ENCODE measurements around the gene SLC27A2.

SLC27A2 gene

GRCh38 chr15:50228866-50229265 is 46.9 kb downstream of the SLC27A2 start:
- no peak for DNase-seq
- in situ Hi-C loops (cut with MboI; ENCODE audit: low pct_unique_long_range_greater_than_20kb, low sequenced_read_pairs): no loop called here

- DNase-seq: no peak
- in situ Hi-C loops (cut with MboI; ENCODE audit: low pct_unique_long_range_greater_than_20kb, low sequenced_read_pairs): no loop called here
Observed at GRCh38 chr15:50229336-50229735, 47.3 kb downstream of the SLC27A2 start.

- DNase-seq: no peak
- in situ Hi-C loops (cut with MboI; ENCODE audit: low pct_unique_long_range_greater_than_20kb, low sequenced_read_pairs): no loop called here
Observed at GRCh38 chr15:50231761-50232160, 49.8 kb downstream of the SLC27A2 start.

- in situ Hi-C loops (cut with MboI; ENCODE audit: low pct_unique_long_range_greater_than_20kb, low sequenced_read_pairs): no loop called here
- no peak for DNase-seq
Observed at GRCh38 chr15:50232791-50233190, 50.8 kb downstream of the SLC27A2 start.

GRCh38 chr15:50233192-50233736 is 51.3 kb downstream of the SLC27A2 start:
- no peak for DNase-seq
- in situ Hi-C loops (cut with MboI; ENCODE audit: low pct_unique_long_range_greater_than_20kb, low sequenced_read_pairs): no loop called here

- in situ Hi-C loops (cut with MboI; ENCODE audit: low pct_unique_long_range_greater_than_20kb, low sequenced_read_pairs): no loop called here
- DNase-seq: no peak
Observed at GRCh38 chr15:50234764-50235163, 52.8 kb downstream of the SLC27A2 start.

GRCh38 chr15:50235794-50236193 is 53.8 kb downstream of the SLC27A2 start:
- in situ Hi-C loops (cut with MboI; ENCODE audit: low pct_unique_long_range_greater_than_20kb, low sequenced_read_pairs): no loop called here
- DNase-seq: no peak

- in situ Hi-C loops (cut with MboI; ENCODE audit: low pct_unique_long_range_greater_than_20kb, low sequenced_read_pairs): no loop called here
- no peak for DNase-seq
Observed at GRCh38 chr15:50236433-50236832, 54.4 kb downstream of the SLC27A2 start.

GRCh38 chr15:50238255-50238654 is 56.3 kb downstream of the SLC27A2 start:
- no peak for DNase-seq
- in situ Hi-C loops (cut with MboI; ENCODE audit: low pct_unique_long_range_greater_than_20kb, low sequenced_read_pairs): no loop called here

GRCh38 chr15:50241684-50242450 is 59.9 kb downstream of the SLC27A2 start:
- DNase-seq: no peak
- in situ Hi-C loops (cut with MboI; ENCODE audit: low pct_unique_long_range_greater_than_20kb, low sequenced_read_pairs): no loop called here

- no peak for DNase-seq
- in situ Hi-C loops (cut with MboI; ENCODE audit: low pct_unique_long_range_greater_than_20kb, low sequenced_read_pairs): no loop called here
Observed at GRCh38 chr15:50244153-50244552, 62.2 kb downstream of the SLC27A2 start.

GRCh38 chr15:50244959-50245624 is 63.1 kb downstream of the SLC27A2 start:
- DNase-seq: no peak
- in situ Hi-C loops (cut with MboI; ENCODE audit: low pct_unique_long_range_greater_than_20kb, low sequenced_read_pairs): no loop called here

GRCh38 chr15:50246631-50247030 is 64.6 kb downstream of the SLC27A2 start:
- in situ Hi-C loops (cut with MboI; ENCODE audit: low pct_unique_long_range_greater_than_20kb, low sequenced_read_pairs): no loop called here
- no peak for DNase-seq

GRCh38 chr15:50247819-50248655 is 66.0 kb downstream of the SLC27A2 start:
- in situ Hi-C loops (cut with MboI; ENCODE audit: low pct_unique_long_range_greater_than_20kb, low sequenced_read_pairs): no loop called here
- peak; percentile 77 for DNase-seq

GRCh38 chr15:50248994-50249582 is 67.1 kb downstream of the SLC27A2 start:
- no peak for DNase-seq
- in situ Hi-C loops (cut with MboI; ENCODE audit: low pct_unique_long_range_greater_than_20kb, low sequenced_read_pairs): no loop called here

- in situ Hi-C loops (cut with MboI; ENCODE audit: low pct_unique_long_range_greater_than_20kb, low sequenced_read_pairs): no loop called here
- DNase-seq: no peak
Observed at GRCh38 chr15:50249704-50250103, 67.7 kb downstream of the SLC27A2 start.

- in situ Hi-C loops (cut with MboI; ENCODE audit: low pct_unique_long_range_greater_than_20kb, low sequenced_read_pairs): no loop called here
Observed at GRCh38 chr15:50250760-50251394, 68.9 kb downstream of the SLC27A2 start.

GRCh38 chr15:50251638-50252182 is 69.7 kb downstream of the SLC27A2 start:
- no peak for DNase-seq
- in situ Hi-C loops (cut with MboI; ENCODE audit: low pct_unique_long_range_greater_than_20kb, low sequenced_read_pairs): no loop called here

More at GRCh38 chr15:50250760-50251394, 68.9 kb downstream of the SLC27A2 start:
- no peak for DNase-seq

- in situ Hi-C loops (cut with MboI; ENCODE audit: low pct_unique_long_range_greater_than_20kb, low sequenced_read_pairs): no loop called here
- no peak for DNase-seq
Observed at GRCh38 chr15:50252556-50252955, 70.6 kb downstream of the SLC27A2 start.

All from KBM-7 (cell line).